Dedifferentiated amniotic fluid mesenchymal stem cell (primary cell): Measurements from ENCODE around the gene PRICKLE2.

ENCODE experiments used
- DNase-seq: peaks from one replicate; pipeline ENCODE4 v3.0.0-alpha.2; 2016; ENCODE audit errors: extremely low spot score

The PRICKLE2 gene

DNA sequence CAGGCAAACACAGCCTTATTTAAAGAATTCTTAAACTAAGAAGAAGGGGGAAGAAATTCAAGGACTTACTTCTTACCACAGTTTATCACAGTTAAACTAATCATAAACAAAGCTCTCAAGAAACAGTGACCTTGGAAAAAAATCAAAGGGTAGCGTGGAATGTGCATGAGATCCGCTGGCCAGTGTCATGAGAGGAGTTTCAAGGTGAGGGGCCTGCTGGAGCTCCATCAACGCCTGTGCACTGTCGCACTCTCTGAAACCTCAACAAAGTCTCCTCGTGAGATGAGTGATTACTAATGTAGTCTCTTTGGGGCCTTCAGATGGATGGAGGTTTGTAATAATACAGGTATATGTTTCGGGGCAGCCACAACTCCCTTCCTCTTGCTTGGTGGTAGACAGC is 28.4 kb upstream of the PRICKLE2 start:
- no peak for DNase-seq

DNA sequence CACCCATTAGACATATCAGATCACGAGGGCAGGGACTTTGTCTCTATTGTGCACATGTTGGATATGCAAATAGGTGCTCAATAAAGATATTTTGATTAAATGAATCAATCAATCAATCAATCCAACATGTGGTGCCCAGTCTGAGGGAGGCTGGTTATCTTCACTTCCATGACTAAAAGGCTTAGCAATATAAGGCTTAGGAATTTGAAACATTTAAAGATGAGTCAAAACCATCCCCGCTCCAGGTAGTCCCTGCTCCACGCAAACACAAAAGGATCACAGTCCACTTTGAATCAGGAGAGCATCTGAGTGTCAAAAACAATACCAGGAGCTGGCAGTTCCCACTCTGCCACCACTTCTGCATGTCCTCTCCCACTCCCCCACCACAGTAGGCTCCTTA is 25.8 kb upstream of the PRICKLE2 start:
- no peak for DNase-seq

DNA sequence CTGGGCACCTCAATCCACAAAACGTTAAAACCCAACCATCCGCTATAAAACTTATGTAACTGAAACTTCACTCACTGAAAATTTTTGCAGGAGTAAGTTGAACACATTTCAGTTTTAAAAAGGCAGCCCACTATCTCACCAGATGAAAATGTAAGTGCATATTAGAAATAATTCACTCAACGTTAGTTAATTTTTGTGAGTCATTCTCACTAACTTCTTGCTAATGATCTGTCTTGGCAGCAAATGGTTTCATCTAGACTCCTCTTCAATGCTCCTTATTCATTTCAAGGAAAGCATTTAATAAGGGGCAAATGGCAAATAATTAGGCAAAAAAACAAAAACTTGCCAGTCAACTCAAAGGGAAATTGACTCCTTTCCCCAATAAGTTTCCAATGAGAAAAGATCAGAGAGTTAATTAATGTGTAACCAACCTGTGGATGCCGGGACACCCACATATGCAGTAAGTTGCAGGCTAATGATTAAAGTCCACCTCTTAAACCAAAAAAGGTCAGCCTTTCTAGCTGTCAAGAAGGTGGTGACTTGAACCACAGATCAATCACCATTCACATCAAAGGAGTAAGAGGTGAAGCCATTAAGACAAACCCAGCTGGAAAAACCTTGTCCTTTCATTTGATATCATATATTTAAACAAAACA is 22.9 kb upstream of the PRICKLE2 start:
- no peak for DNase-seq

DNA sequence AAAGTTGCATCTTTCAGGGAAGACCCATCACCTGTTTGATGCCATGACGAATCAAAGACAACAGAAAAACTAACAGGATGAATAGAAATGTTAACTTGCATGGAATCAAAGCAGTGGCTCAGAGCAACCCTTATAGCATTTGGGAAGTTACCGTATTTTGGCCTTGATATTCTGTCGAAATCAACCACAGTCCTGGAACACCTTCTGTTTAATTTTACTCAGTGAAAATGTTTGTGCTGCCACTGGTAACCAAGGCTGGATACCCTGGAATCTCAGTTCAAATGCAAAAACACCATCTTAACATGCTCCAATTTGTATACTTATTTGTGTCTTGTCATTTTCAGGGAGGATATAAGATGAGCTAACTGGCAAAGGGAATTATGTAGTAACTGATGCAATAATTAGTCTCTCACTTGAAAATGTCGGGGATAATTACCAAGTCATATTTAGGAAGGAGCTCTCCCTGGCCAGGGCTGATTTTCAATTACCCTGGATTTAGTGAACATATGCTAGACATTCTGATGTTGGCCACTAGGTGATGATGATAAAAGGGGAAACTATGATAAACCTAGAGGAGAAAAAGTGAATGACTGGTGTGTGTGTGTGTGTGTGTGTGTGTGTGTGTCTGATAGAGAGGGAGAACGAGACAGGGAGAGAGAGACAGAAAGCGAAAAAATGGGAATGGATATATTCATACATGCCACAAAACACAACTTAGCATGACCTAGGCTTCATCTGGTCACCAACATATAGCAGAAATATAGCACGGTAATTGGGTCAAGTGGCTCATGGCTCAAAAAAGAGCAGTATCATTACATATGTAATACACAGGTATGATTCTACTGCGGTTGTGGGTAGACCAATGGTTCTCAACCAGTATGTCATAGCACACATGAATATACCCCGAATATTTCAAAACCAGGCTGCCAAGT is 19.0 kb upstream of the PRICKLE2 start:
- DNase-seq = no peak

DNA sequence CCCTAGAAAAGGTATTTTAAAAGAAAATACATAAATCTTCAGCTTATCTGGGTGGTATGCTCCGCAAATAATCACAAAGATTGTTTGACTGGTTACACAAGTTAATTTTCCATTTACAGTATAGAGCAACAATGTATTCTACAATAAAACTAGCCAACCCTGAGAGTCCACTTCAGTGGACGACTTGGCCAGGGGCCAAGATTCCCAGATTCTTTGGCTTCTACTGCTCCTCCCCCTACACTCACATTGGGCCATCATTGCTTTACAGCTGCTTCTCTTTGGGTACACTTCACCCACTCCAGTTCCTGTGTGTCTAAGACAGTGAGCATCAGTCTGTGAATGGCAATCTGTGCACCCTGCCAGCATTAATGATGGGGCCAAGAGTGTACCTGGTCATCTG is 17.2 kb upstream of the PRICKLE2 start:
- DNase-seq = no peak

DNA sequence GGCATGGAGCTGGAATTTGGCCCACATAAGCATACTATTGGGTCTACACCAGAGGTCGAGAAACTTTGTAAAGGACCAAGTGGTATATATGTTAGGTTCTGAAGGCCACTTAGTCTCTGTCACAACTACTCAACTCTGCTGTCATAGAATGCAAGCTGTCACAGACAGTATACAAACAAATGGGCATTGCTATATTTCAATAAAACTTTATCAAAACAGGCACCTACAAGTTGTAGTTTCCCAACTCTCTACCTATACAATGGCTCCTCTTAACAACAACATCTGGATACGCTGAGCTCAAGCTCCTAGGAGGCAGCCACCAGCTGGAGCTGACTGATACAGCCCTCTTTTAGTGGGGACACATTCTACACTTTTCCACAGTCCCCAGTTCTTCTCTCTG is 15.7 kb upstream of the PRICKLE2 start:
- no peak for DNase-seq

DNA sequence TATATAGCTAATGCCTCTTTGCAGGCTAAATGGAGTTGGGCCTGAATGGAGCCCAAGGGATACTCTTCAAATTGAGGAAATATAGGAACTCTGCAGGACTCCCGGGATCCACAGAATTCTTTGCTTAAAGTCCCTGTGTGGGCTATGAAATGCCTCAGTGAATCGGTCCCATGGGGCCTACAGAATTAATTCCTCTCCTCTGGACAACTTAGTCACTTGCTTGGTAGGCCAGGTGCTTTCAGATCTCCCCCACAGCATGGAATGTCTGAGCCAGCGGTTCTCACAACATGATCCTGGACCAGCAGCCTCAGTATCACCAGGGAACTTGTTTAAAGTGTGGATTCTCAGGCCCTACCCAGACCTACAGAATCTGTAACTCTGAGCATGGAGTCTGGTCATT is 15.1 kb upstream of the PRICKLE2 start:
- no peak for DNase-seq

DNA sequence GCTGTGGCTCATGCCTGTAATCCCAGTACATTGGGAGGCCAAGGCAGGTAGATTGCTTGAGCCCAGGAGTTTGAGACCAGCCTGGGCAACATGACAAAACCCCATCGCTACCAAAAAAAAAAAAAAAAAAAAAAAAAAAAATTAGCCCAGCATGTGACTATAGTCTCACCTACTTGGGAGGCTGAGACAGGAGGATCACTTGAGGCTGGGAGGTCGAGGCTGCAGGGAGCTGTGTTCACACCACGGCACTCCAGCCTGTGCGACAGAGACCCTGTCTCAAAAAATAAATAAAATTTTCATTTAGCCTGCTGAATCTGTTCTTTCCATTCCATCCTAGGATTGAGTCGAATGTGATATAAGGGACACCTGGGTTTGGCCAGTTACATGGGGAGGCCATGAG is 14.6 kb upstream of the PRICKLE2 start:
- no peak for DNase-seq

DNA sequence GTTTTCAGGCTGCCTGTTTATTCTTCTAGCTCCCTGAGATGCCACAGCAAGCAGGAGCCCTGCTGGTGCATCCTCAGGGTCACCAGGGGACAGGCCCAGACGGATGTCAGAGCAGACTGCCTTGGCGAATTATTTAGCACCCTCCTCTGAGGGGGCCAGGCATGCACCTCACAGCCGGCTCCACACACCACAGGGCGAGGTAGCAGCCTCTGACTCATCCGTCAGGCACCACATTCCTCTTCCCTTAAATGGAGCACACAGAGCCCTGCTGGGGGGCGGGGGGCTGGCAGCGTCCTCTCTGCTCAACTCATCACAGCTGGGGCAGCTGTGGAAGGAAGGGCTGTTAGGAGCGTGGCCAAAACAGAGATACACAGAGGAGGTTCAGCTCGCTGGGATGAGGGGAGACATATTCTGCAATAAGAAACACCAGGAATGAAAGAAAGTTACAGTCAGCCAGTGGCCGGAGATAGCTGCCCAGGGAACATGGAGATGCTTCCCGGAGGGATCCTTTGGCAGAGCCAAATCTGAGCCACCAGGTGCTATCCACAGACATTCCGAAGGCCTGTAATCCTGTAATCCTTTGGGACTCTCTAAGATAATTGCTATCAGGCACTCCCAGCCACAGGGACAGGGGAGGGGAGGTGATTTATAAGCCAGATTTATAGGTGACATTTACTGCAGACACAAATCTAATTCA is 13.9 kb upstream of the PRICKLE2 start:
- peak; percentile 80 for DNase-seq

DNA sequence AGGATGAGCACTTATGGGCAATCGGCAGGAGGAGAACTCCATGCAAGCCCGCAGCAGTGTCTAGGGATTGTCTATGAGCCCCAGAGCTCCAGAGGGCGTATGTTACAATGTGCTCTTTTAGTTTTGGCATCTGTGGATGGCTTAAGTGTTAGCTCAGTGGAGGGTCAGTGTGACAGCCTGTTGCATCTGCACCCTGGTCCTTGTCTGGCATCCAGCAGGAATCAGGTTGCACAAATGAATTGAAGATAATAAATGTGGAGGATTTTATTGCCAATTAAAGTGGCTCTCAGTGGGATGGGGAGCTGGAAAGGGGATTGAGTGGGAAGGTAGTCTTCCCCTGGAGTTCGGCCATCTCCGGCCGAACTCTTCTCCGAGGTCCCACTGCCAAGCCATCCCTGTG is 11.8 kb upstream of the PRICKLE2 start:
- no peak for DNase-seq

DNA sequence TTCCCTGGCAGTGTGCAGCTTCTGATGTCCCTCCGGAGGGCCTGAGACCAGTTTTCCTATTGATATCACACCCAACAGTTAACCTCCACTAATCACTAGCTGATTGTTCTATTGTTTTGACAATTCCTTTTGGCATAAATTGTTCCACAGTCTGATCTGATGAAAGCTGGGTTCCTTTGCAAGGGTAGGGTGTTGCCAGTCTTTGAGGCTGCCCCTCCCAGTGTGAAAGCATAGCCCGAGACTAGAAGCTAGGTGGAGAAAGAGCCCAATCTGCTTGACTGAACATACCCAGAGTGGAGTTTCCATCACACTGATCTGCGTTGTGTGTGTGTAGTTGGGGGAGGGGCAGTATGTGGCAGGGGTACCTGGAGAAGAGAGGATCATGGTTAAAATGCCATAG is 10.3 kb upstream of the PRICKLE2 start:
- no peak for DNase-seq

DNA sequence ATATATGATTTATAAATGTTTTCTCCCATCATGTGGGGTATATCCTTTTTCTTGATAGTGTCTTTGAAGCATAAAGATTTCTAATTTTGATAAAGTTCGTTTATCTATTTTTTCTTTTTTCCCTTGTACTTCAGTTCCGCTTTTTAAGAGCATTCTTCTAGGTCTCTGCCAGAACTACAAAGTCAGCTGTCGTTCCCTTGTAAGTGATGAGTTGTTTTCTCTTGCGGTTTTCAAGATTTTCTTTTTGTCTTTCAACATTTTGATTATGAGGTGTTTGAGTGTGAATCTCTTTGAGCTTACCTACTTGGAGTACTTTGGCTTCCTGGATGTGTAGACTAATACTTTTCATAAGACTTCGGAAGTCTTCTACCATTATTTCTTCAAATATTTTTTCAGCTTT is 9.3 kb upstream of the PRICKLE2 start:
- no peak for DNase-seq

DNA sequence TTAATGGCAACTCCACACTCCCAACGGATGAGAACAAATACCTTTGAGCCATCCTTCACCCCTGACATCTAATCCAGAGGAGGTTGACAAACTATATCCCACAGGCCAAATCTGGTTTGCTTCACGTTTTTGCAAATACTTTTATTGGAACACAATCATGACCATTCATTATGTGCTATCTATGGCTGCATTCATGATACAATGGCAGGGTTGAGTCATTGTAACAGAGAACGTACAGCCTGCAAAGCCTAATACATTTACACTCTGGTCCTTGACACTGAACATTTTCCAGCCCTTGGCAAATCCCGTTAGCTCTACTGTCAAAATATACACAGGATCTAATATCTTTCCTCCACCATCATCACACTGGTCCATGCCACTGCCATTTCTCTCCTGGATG is 7.6 kb upstream of the PRICKLE2 start:
- no peak for DNase-seq

DNA sequence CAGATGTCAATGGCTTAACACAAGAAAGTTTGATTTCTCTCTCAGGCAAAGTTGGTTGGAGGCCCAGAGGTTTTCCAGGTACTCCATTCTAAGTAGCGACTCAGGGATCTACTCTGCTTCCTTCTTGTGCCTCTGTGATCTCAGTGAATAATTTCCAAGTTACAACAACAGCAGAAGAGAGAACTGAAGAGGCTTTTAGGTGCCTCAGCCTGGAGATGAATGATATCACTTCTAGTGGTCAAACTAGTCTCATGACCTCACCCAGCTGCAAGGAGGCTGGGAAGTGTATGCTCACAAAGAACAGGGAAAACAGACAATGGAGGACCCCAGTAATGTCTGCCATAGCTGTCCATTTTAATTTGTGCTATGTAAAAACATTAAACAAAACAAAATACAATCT is 4.6 kb upstream of the PRICKLE2 start:
- no peak for DNase-seq

DNA sequence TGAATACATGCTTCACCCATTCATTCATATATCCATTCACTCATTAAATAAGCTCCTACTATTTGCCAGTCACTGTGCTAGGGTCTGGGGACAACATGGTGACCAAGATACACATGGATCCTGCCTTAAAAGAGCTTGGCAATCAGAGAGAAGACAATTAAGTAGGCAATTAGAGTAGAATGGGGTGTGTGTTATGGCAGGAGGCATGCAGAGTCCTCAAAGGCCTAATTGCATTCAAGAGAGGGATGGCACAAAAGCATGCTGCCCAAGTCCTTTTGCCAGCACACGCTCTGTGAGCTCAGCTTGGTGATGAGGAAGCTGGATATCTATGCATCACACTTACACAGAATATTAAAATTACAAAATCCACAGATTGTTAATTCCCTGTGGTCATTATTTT is 2.8 kb upstream of the PRICKLE2 start:
- DNase-seq = no peak

DNA sequence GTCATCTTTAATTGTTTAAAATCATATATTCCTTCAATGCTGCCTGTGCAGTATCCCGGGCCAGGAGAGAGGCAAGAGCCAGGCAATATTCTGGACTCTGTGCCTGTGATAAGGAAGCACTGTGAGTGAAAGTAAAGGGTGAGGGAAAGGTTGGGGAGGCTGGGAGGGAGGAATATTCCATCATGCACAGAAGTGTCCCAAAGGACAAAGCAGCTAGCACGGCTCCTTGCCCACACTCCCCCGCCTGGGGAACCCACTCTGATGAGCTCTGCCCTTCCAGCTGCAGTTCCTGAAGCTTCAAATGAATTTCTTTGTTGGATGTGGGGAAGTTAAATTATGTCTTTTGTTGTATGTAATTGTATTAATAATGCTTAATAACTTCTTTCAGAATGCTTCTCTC is 1.5 kb upstream of the PRICKLE2 start:
- DNase-seq = no peak

DNA sequence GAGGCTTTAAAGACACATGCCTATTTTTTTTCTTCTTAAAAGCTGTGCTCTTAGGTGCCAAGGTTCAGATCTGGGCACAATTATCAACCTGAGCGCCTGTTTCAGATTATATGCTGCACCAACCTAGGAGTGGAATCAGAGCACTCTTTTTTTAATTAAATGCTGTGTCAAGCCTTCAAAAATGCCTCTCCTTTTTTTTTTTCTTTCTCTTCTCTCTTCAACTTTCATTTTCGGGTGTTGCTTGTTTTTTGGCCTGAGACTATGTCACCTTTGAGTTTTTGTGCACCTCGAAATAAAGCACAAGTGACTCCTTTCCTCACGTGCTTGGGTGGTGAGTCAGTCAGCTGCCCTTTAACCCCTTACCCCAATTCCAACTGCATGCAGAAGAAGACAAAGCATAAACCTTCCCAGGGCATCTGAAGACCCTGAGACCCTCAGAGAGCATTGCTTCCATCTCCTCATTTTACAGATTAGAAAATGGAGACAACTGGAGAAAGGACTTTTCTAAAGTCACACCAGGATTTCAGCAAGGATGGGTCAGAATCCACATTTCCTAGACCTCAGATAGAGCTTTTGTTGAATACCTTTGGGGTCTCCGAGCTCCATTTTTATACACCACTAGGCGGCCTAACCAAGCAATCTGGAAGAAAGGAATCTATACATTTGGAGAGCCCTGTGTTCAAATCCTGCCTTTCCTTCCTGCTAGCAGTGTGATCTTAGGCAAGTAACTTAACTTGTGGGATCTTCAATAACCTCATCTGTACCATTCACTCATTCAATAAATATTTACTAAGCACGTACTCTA is 631 bp upstream of the PRICKLE2 start:
- no peak for DNase-seq

DNA sequence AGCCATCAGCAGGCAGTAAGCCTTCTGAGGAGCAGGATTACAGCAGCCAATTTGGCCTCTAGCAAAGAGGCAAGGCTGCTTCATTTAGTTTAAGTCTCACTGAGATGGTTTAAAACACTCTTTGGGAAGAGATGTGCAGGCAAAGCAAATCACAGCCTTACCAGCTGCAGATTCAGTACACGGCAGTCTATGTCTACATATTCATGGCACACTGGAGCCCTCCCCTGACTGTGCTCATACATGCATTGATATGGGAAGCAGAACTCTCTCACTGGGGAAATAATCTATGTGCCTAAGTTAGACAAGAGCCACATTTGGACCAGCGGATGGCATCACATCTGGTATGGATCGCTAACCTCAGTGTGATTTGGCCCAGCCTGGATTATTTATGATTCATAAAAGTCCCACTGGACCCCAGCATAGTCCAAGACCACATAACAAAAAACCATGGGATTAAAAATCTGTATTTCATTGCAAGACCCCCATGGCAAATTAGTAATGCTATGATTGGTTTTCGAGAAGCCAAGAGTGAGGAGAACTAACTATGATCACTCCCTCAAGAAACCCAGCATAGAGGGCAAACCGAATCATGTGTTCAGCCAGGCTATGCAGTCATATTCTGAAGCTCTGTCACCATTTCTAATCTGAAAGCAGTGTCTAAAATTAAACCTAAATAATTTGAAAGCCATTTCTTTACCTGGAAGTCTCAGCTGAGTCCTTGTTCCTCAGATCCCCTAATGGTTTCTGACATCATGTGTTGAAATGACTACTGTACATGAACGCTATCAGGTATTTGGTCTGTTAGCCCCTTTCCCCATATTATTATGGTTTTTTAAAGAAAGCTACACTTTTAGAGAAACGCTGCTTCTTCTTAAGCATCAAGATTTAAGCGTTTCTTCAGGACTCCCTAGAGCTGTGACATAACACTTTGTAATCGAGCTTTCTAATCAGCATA is 1.2 kb downstream of the PRICKLE2 start:
- DNase-seq = no peak

DNA sequence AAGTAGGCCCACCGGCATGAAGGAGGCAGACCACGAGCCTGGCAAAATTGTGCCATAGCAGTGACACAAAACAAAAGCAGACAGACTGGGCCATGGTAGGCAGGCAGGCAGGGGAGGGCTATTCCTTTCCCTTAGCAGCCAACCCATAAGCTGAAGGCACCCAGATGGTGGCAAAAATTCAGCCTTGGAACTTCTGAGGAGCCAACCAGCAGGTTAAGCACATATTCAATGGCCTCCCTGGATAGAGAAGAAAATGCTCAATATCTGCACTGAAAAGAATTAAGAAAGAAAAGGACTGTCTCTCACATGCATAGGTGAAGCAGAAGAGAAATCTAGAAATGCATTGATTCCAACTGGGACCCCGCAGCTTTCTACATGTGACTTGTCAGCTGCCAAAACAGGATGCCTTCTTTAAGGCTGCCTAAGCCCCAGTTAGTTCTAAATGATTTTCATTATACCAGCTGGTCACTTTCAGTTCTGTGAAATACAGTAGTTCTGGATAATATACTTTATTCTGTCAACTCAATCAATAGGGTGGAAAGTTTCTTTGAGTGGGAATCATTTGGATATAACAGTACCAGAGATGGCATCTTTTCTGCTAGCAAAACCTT is 2.7 kb downstream of the PRICKLE2 start:
- no peak for DNase-seq

DNA sequence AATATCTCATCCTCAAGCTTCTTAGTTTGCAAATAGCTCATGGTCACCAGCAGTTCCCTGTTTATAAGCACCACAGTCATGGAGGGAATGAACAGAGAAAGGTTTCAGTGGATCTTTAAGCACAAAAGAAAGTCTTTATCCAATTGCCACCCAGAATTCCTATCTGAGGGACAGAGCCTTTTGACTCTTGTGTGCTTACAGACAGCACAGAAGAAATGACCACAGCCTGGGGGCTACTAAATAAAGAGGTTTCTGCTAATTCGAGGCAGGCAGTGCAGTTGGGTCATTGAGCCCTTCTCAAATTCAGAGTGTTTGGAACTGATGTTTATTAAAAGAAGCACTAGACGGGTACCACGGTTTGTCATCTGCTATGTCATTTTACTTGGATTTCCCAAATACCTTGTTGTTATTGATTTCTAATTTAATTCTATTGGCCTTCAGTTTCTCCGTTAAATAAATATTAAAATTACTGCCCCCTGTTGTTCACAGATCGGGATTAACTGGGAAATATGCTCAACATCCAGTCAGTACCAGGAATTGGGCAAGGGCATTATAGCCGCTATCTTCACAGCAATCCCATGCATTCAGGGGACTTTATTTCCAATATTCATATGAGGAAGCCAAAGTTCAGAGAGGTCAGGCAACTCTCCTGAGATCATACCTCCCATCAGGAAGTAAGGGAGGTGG is 3.6 kb downstream of the PRICKLE2 start:
- no peak for DNase-seq
